SK-N-SH treated with all-trans-retinoic acid at 6 μM for 48 hours (cell line): Measurements from ENCODE around the gene FAM90A26.

Source experiments
- ARNTL ChIP-seq: fragments of 450-650 bp; formaldehyde crosslinking; IDR thresholded peaks from 2 replicates; pipeline ENCODE4 v1.5.0; 2020; ENCODE audit warnings: low read depth, mild to moderate bottlenecking, moderate library complexity, borderline replicate concordance
- BACH2 ChIP-seq: fragments of 250-450 bp; sonication (Bioruptor Pico); IDR thresholded peaks from 2 replicates; pipeline ENCODE4 v1.9.0; 2021; ENCODE audit warnings: mild to moderate bottlenecking, borderline replicate concordance
- CSRNP3 ChIP-seq: fragments of 250-450 bp; sonication (Bioruptor Pico); IDR thresholded peaks from 2 replicates; pipeline ENCODE4 v1.5.1; 2021; ENCODE audit warnings: mild to moderate bottlenecking, moderate library complexity
- ESRRG ChIP-seq: fragments of 250-450 bp; sonication (Bioruptor Pico); IDR thresholded peaks from 2 replicates; pipeline ENCODE4 v1.6.1; 2021; ENCODE audit warnings: mild to moderate bottlenecking
- POU6F1 ChIP-seq: fragments of 250-450 bp; sonication (Bioruptor Pico); IDR thresholded peaks from 2 replicates; pipeline ENCODE4 v1.8.0; 2021; ENCODE audit warnings: low read depth, mild to moderate bottlenecking, moderate library complexity, borderline replicate concordance
- RARB ChIP-seq: fragments of 250-450 bp; sonication (Bioruptor Pico); IDR thresholded peaks from 2 replicates; pipeline ENCODE4 v1.8.0; 2021; ENCODE audit warnings: mild to moderate bottlenecking, moderate library complexity
- TCF4 ChIP-seq: fragments of 250-450 bp; sonication (Bioruptor Pico); IDR thresholded peaks from 2 replicates; pipeline ENCODE4 v1.8.0; 2021; ENCODE audit warnings: mild to moderate bottlenecking, moderate library complexity, borderline replicate concordance
- ZC3H10 ChIP-seq: fragments of 250-450 bp; sonication (Bioruptor Pico); IDR thresholded peaks from 2 replicates; pipeline ENCODE4 v1.5.1; 2021; ENCODE audit warnings: mild to moderate bottlenecking, moderate library complexity
- ZFP3 ChIP-seq: fragments of 250-450 bp; sonication (Bioruptor Pico); IDR thresholded peaks from 2 replicates; pipeline ENCODE4 v1.5.0; 2020; ENCODE audit warnings: mild to moderate bottlenecking, moderate library complexity
- ZFP30 ChIP-seq: fragments of 450-650 bp; formaldehyde crosslinking; IDR thresholded peaks from 2 replicates; pipeline ENCODE4 v1.5.0; 2022; ENCODE audit warnings: mild to moderate bottlenecking, moderate library complexity
- ZNF70 ChIP-seq: fragments of 450-650 bp; formaldehyde crosslinking; IDR thresholded peaks from 2 replicates; pipeline ENCODE4 v1.5.0; 2020; ENCODE audit warnings: mild to moderate bottlenecking, moderate library complexity
- ZNF8 ChIP-seq: fragments of 450-650 bp; formaldehyde crosslinking; IDR thresholded peaks from 2 replicates; pipeline ENCODE4 v1.5.0; 2020; ENCODE audit warnings: mild to moderate bottlenecking, moderate library complexity
- TF ChIP-seq, protein P1 (sequence below): fragments of 250-450 bp; sonication (Bioruptor Pico); IDR thresholded peaks from 2 replicates; pipeline ENCODE4 v1.5.1; 2020; ENCODE audit warnings: low read depth, mild to moderate bottlenecking, moderate library complexity
- TF ChIP-seq, protein P2 (sequence below): fragments of 250-450 bp; sonication (Bioruptor Pico); IDR thresholded peaks from 2 replicates; pipeline ENCODE4 v1.8.0; 2020; ENCODE audit warnings: mild to moderate bottlenecking, moderate library complexity, borderline replicate concordance

DNA sequence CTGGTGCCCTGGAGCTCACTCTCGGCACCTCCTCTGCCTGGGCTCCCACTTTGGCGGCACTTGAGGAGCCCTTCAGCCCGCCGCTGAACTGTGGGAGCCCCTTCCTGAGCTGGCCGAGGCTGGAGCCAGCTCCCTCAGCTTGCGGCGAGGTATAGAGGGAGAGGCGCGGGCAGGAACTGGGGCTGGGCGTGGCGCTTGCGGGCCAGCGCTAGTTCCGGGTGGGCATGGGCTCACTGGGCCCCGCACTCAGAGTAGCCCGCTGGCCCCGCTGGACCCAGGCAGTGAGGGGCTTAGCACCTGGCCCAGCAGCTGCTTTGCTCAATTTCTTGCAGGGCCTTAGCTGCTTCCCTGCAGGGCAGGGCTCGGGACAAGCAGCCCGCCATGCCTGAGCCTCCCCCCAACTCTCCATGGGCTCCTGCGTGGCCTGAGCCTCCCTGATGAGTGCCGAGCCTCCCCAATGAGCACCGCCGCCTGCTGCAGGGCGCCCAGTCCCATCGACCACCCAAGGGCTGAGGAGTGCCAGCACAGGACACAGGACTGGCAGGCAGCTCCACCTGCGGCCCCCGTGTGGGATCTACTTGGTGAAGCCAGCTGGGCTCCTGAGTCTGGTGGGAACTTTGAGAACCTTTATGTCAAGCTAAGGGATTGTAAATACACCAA is 26.7 kb upstream of the FAM90A26 start:
- TF ChIP-seq, protein P1, sequence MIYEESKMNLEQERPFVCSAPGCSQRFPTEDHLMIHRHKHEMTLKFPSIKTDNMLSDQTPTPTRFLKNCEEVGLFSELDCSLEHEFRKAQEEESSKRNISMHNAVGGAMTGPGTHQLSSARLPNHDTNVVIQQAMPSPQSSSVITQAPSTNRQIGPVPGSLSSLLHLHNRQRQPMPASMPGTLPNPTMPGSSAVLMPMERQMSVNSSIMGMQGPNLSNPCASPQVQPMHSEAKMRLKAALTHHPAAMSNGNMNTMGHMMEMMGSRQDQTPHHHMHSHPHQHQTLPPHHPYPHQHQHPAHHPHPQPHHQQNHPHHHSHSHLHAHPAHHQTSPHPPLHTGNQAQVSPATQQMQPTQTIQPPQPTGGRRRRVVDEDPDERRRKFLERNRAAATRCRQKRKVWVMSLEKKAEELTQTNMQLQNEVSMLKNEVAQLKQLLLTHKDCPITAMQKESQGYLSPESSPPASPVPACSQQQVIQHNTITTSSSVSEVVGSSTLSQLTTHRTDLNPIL, result no peak
- TF ChIP-seq ESRRG (CRISPR knock-in tag) (no peak), RARB (CRISPR knock-in tag) (no peak), BACH2 (CRISPR knock-in tag) (no peak), ZFP30 (CRISPR knock-in tag) (no peak), ZNF8 (CRISPR knock-in tag) (no peak), POU6F1 (CRISPR knock-in tag) (no peak), TCF4 (CRISPR knock-in tag) (no peak), CSRNP3 (CRISPR knock-in tag) (no peak), ZC3H10 (CRISPR knock-in tag) (no peak), ZNF70 (CRISPR knock-in tag) (no peak), ARNTL (no peak), ZFP3 (CRISPR knock-in tag) (no peak)
- TF ChIP-seq, protein P2, sequence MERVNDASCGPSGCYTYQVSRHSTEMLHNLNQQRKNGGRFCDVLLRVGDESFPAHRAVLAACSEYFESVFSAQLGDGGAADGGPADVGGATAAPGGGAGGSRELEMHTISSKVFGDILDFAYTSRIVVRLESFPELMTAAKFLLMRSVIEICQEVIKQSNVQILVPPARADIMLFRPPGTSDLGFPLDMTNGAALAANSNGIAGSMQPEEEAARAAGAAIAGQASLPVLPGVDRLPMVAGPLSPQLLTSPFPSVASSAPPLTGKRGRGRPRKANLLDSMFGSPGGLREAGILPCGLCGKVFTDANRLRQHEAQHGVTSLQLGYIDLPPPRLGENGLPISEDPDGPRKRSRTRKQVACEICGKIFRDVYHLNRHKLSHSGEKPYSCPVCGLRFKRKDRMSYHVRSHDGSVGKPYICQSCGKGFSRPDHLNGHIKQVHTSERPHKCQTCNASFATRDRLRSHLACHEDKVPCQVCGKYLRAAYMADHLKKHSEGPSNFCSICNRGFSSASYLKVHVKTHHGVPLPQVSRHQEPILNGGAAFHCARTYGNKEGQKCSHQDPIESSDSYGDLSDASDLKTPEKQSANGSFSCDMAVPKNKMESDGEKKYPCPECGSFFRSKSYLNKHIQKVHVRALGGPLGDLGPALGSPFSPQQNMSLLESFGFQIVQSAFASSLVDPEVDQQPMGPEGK (CRISPR knock-in tag), result no peak
